Naive thymus-derived CD4-positive, alpha-beta T cell (primary cell): ENCODE measurements around the gene CPA4. TPM values are rescaled to one million over a fixed set of nuclear protein-coding genes. Genes with fewer than 3 reads are reported as not detected.
A peak's percentile ranks its signal among the peaks of the same experiment; 100 is the strongest.

ENCODE experiments used
- ATAC-seq: fragments of 150-1000 bp; cut with Tn5 transposase; 2 replicates; pipeline ENCODE4 v1.10.0; 2021; ENCODE audit warnings: mild to moderate bottlenecking, moderate library complexity
- CTCF ChIA-PET: fragments of 350-600 bp; sonication (Branson Sonifier 250); formaldehyde crosslinking; loops from one replicate; lab custom pipeline; 2021; ENCODE audit warnings: antibody characterized with exemption; lab: Charles Lee
- POLR2A ChIA-PET: fragments of 350-600 bp; sonication (Branson Sonifier 250); formaldehyde crosslinking; loops from one replicate; lab custom pipeline; 2021; ENCODE audit warnings: antibody characterized with exemption, inconsistent platforms; lab: Charles Lee
- DNase-seq, 9 donors: peaks; one replicate each; pipeline versions ENCODE4 v3.0.0 to v3.0.0-alpha.2; 2020 to 2022; ENCODE audit warnings: mixed read lengths in 1 of 9
- H3K27ac ChIP-seq: one replicate; pipeline ENCODE4 v1.7.0; 2013; ENCODE audit warnings: mild to moderate bottlenecking, low read depth, low read length, moderate library complexity
- H3K27me3 ChIP-seq, 2 donors: one replicate each; pipeline ENCODE4 v1.7.0; 2013; ENCODE audit warnings: low read length in 2 of 2, mild to moderate bottlenecking in 2 of 2, moderate library complexity in 2 of 2; ENCODE audit not compliant: control insufficient read depth in 2 of 2, insufficient read depth in 2 of 2
- H3K36me3 ChIP-seq, 3 experiments: 1 replicate in 2 of 3; 2 replicates in 1 of 3; pipeline ENCODE4 v1.7.0; 2013; ENCODE audit warnings: low read length in 3 of 3, mild to moderate bottlenecking in 3 of 3, moderate library complexity in 1 of 3; ENCODE audit not compliant: insufficient read depth in 3 of 3, control insufficient read depth in 2 of 3
- H3K4me1 ChIP-seq, 2 donors: one replicate each; pipeline ENCODE4 v1.7.0; 2013; ENCODE audit warnings: low read length in 2 of 2, mild to moderate bottlenecking in 2 of 2, moderate library complexity in 1 of 2; ENCODE audit not compliant: control insufficient read depth in 2 of 2, insufficient read depth in 2 of 2
- H3K4me3 ChIP-seq: 2 replicates; pipeline ENCODE4 v1.7.0; 2013; ENCODE audit warnings: mild to moderate bottlenecking, low read length
- H3K9me3 ChIP-seq, 3 experiments: 1 replicate in 2 of 3; 2 replicates in 1 of 3; pipeline ENCODE4 v1.7.0; 2013; ENCODE audit warnings: low read length in 3 of 3; ENCODE audit not compliant: control insufficient read depth in 2 of 3
- H3K27ac Mint-ChIP-seq, 9 donors: one replicate each; pipeline ENCODE4 v1.8.0; 2020 to 2022; ENCODE audit warnings: mixed read lengths in 9 of 9, mild to moderate bottlenecking in 8 of 9, moderate library complexity in 5 of 9, inconsistent platforms in 2 of 9
- H3K27me3 Mint-ChIP-seq, 5 donors: one replicate each; pipeline ENCODE4 v1.8.0; 2021 to 2022; ENCODE audit warnings: mixed read lengths in 5 of 5, mild to moderate bottlenecking in 1 of 5
- H3K36me3 Mint-ChIP-seq, 5 donors: one replicate each; pipeline ENCODE4 v1.8.0; 2020 to 2022; ENCODE audit warnings: mixed read lengths in 5 of 5, mild to moderate bottlenecking in 3 of 5, inconsistent platforms in 1 of 5
- H3K4me1 Mint-ChIP-seq, 7 donors: one replicate each; pipeline ENCODE4 v1.8.0; 2020 to 2022; ENCODE audit warnings: mixed read lengths in 7 of 7, mild to moderate bottlenecking in 3 of 7, inconsistent platforms in 1 of 7
- H3K4me3 Mint-ChIP-seq, 10 donors: one replicate each; pipeline ENCODE4 v1.8.0; 2020 to 2022; ENCODE audit warnings: mild to moderate bottlenecking in 10 of 10, mixed read lengths in 10 of 10, moderate library complexity in 6 of 10, inconsistent platforms in 2 of 10
- H3K9me3 Mint-ChIP-seq, 11 donors: one replicate each; pipeline ENCODE4 v1.8.0; 2020 to 2022; ENCODE audit warnings: mixed read lengths in 11 of 11, mild to moderate bottlenecking in 4 of 11, inconsistent platforms in 1 of 11, moderate library complexity in 1 of 11
- intact Hi-C, 2 donors: fragments of 100-400 bp; cut with micrococcal nuclease; formaldehyde crosslinking; loops; one replicate each; pipeline ENCODE4 v1.15.1; 2023
- polyA plus RNA-seq, 2 donors: library from polyadenylated mRNA; unstranded; fragments of 300-500 nt; fragmentation: Illumina TruSeq; gene quantifications; one replicate each; pipeline ENCODE4 v1.2.3, GENCODE V29; 2021
- total RNA-seq, 6 experiments: library from RNA in 5 of 6; stranded (reverse) in 5 of 6; gene quantifications; 1 replicate in 5 of 6; 2 replicates in 1 of 6; pipeline ENCODE4 v1.2.3 and lab custom pipeline; 2021 to 2026

Gene CPA4
- total and polyA plus RNA-seq, 7 experiments from 2014 or later, result not detected

- peaks cover 0 to 5% (median 0%) of the 10 kb centered on the region in 11 donors for H3K9me3 Mint-ChIP-seq
- POLR2A ChIA-PET, result no interaction called here
- intact Hi-C loops, result no loop called here
- H3K4me1 Mint-ChIP-seq, result peaks cover 0 to 2% (median 0%) of the 10 kb centered on the region in 7 donors
- Histone ChIP-seq H3K9me3 (no peaks in the 10 kb centered on the region), H3K36me3 (no peaks in the 10 kb centered on the region), H3K4me1 (no peaks in the 10 kb centered on the region), H3K4me3 (no peak overlapping the region), H3K27ac (no peak overlapping the region), H3K27me3 (no peaks in the 10 kb centered on the region)
- no peak overlapping the region for H3K27ac Mint-ChIP-seq
- CTCF ChIA-PET, result no interaction called here
- peaks cover 0 to 4% (median 0%) of the 10 kb centered on the region in 5 donors for H3K27me3 Mint-ChIP-seq
- no peak overlapping the region for H3K4me3 Mint-ChIP-seq
- ATAC-seq (no peak), DNase-seq (no peak)
- peaks cover 0 to 4% (median 0%) of the 10 kb centered on the region in 5 donors for H3K36me3 Mint-ChIP-seq
Observed at GRCh38 chr7:130303551-130303950, 10.6 kb downstream of the CPA4 start.

GRCh38 chr7:130303982-130304381 lies 11.0 kb downstream of the CPA4 start:
- H3K27ac ChIP-seq, result no peak overlapping the region
- H3K9me3 ChIP-seq, result no peaks in the 10 kb centered on the region
- Mint-ChIP-seq H3K27ac (peak overlapping the region in 1 of 9 donors; percentile 26), H3K4me1 (peaks cover 0 to 2% (median 0%) of the 10 kb centered on the region in 7 donors), H3K27me3 (peaks cover 0 to 4% (median 0%) of the 10 kb centered on the region in 5 donors), H3K36me3 (peaks cover 0 to 4% (median 0%) of the 10 kb centered on the region in 5 donors), H3K4me3 (no peak overlapping the region), H3K9me3 (peaks cover 0 to 5% (median 0%) of the 10 kb centered on the region in 11 donors)
- DNase-seq (no peak), ATAC-seq (no peak)
- H3K36me3 ChIP-seq, result no peaks in the 10 kb centered on the region
- no peaks in the 10 kb centered on the region for H3K27me3 ChIP-seq
- H3K4me3 ChIP-seq, result no peak overlapping the region
- H3K4me1 ChIP-seq, result no peaks in the 10 kb centered on the region
- intact Hi-C loops, result no loop called here
- ChIA-PET CTCF (no interaction called here), POLR2A (interaction anchor here (0.6 kb wide), 1 partner anchor 13 kb away, joined by 3 read pairs; no protein-coding TSS in a partner anchor)

- Mint-ChIP-seq H3K27ac (no peak overlapping the region), H3K4me1 (peaks cover 0 to 2% (median 0%) of the 10 kb centered on the region in 7 donors), H3K4me3 (no peak overlapping the region), H3K9me3 (peaks cover 0 to 5% (median 0%) of the 10 kb centered on the region in 11 donors), H3K36me3 (peaks cover 0 to 4% (median 0%) of the 10 kb centered on the region in 5 donors), H3K27me3 (peaks cover 0 to 4% (median 0%) of the 10 kb centered on the region in 5 donors)
- no peaks in the 10 kb centered on the region for H3K36me3 ChIP-seq
- intact Hi-C loops, result no loop called here
- CTCF ChIA-PET, result no interaction called here
- no peaks in the 10 kb centered on the region for H3K9me3 ChIP-seq
- no peak for ATAC-seq
- no peaks in the 10 kb centered on the region for H3K27me3 ChIP-seq
- no peak overlapping the region for H3K4me3 ChIP-seq
- no peak overlapping the region for H3K27ac ChIP-seq
- POLR2A ChIA-PET, result interaction anchor here (0.6 kb wide), 1 partner anchor 12 kb away, joined by 3 read pairs; no protein-coding TSS in a partner anchor
- DNase-seq, result no peak
- H3K4me1 ChIP-seq, result no peaks in the 10 kb centered on the region
Observed at GRCh38 chr7:130304878-130305277, 11.9 kb downstream of the CPA4 start.

- POLR2A ChIA-PET, result no interaction called here
- H3K36me3 Mint-ChIP-seq, result peaks cover 0 to 4% (median 0%) of the 10 kb centered on the region in 5 donors
- Histone ChIP-seq H3K4me1 (no peaks in the 10 kb centered on the region), H3K36me3 (no peaks in the 10 kb centered on the region), H3K9me3 (no peaks in the 10 kb centered on the region), H3K27ac (no peak overlapping the region), H3K27me3 (no peaks in the 10 kb centered on the region), H3K4me3 (no peak overlapping the region)
- peaks cover 0 to 4% (median 0%) of the 10 kb centered on the region in 5 donors for H3K27me3 Mint-ChIP-seq
- peak overlapping the region in 1 of 9 donors; percentile 14 for H3K27ac Mint-ChIP-seq
- CTCF ChIA-PET, result no interaction called here
- H3K4me1 Mint-ChIP-seq, result peaks cover 0 to 2% (median 0%) of the 10 kb centered on the region in 7 donors
- H3K4me3 Mint-ChIP-seq, result no peak overlapping the region
- intact Hi-C loops, result no loop called here
- ATAC-seq, result no peak
- peaks cover 0 to 4% (median 0%) of the 10 kb centered on the region in 11 donors for H3K9me3 Mint-ChIP-seq
- no peak for DNase-seq
Observed at GRCh38 chr7:130305433-130306042, 12.6 kb downstream of the CPA4 start.

GRCh38 chr7:130309986-130310385 lies 17.0 kb downstream of the CPA4 start:
- no peak for DNase-seq
- ChIA-PET POLR2A (no interaction called here), CTCF (no interaction called here)
- no peak overlapping the region for H3K27ac Mint-ChIP-seq
- peaks cover 0 to 4% (median 0%) of the 10 kb centered on the region in 5 donors for H3K27me3 Mint-ChIP-seq
- Histone ChIP-seq H3K27ac (no peak overlapping the region), H3K27me3 (no peaks in the 10 kb centered on the region), H3K9me3 (no peaks in the 10 kb centered on the region), H3K4me1 (no peaks in the 10 kb centered on the region), H3K4me3 (no peak overlapping the region), H3K36me3 (no peaks in the 10 kb centered on the region)
- intact Hi-C loops, result no loop called here
- no peaks in the 10 kb centered on the region for H3K9me3 Mint-ChIP-seq
- peaks cover 0 to 2% (median 0%) of the 10 kb centered on the region in 7 donors for H3K4me1 Mint-ChIP-seq
- no peaks in the 10 kb centered on the region for H3K36me3 Mint-ChIP-seq
- H3K4me3 Mint-ChIP-seq, result no peak overlapping the region
- ATAC-seq, result no peak

- POLR2A ChIA-PET, result no interaction called here
Observed at GRCh38 chr7:130314305-130314704, 21.3 kb downstream of the CPA4 start.

GRCh38 chr7:130319541-130319940 lies 26.6 kb downstream of the CPA4 start:
- no peak for ATAC-seq

More at GRCh38 chr7:130314305-130314704, 21.3 kb downstream of the CPA4 start:
- Mint-ChIP-seq H3K4me3 (no peak overlapping the region), H3K9me3 (no peaks in the 10 kb centered on the region), H3K4me1 (peaks cover 0 to 2% (median 0%) of the 10 kb centered on the region in 7 donors), H3K36me3 (no peaks in the 10 kb centered on the region), H3K27ac (no peak overlapping the region), H3K27me3 (no peaks in the 10 kb centered on the region)
- H3K27ac ChIP-seq, result no peak overlapping the region
- H3K27me3 ChIP-seq, result no peaks in the 10 kb centered on the region
- H3K4me1 ChIP-seq, result no peaks in the 10 kb centered on the region
- no peak overlapping the region for H3K4me3 ChIP-seq
- CTCF ChIA-PET, result no interaction called here
- no peak for DNase-seq
- ATAC-seq, result no peak
- intact Hi-C loops, result no loop called here
- H3K36me3 ChIP-seq, result no peaks in the 10 kb centered on the region
- H3K9me3 ChIP-seq, result no peaks in the 10 kb centered on the region

More at GRCh38 chr7:130319541-130319940, 26.6 kb downstream of the CPA4 start:
- H3K4me1 Mint-ChIP-seq, result no peaks in the 10 kb centered on the region
- peaks cover 0 to 3% (median 0%) of the 10 kb centered on the region in 11 donors for H3K9me3 Mint-ChIP-seq
- ChIA-PET POLR2A (no interaction called here), CTCF (no interaction called here)
- no peak overlapping the region for H3K27ac ChIP-seq
- no peaks in the 10 kb centered on the region for H3K36me3 ChIP-seq
- intact Hi-C loops, result no loop called here
- H3K4me3 Mint-ChIP-seq, result no peak overlapping the region
- no peaks in the 10 kb centered on the region for H3K36me3 Mint-ChIP-seq
- no peaks in the 10 kb centered on the region for H3K9me3 ChIP-seq
- no peaks in the 10 kb centered on the region for H3K27me3 ChIP-seq
- H3K27me3 Mint-ChIP-seq, result no peaks in the 10 kb centered on the region
- no peaks in the 10 kb centered on the region for H3K4me1 ChIP-seq
- no peak overlapping the region for H3K27ac Mint-ChIP-seq
- DNase-seq, result no peak
- H3K4me3 ChIP-seq, result no peak overlapping the region
